Measurements from ENCODE around the gene MOB3B. TPM values are rescaled to one million over a fixed set of nuclear protein-coding genes. Genes with fewer than 3 reads are reported as not detected.

Gene MOB3B
- total RNA-seq, 4 donors from 2014 or later = 16.2 to 23.7 (median 19.7) TPM

- no peaks in the 10 kb centered on the region for H3K9me3 ChIP-seq
- TF ChIP-seq CTCF (IDR thresholded peaks at IDR 0.05) = no peak
- no peak for TF ChIP-seq POLR2A (IDR thresholded peaks at IDR 0.05)
- no peak for TF ChIP-seq EP300 (IDR thresholded peaks at IDR 0.05)
- H3K36me3 ChIP-seq = peaks cover 0 to 5% (median 0%) of the 10 kb centered on the region in 3 donors
- H3K4me3 ChIP-seq = no peak overlapping the region
- peaks cover 0 to 48% (median 8%) of the 10 kb centered on the region in 4 donors for H3K4me1 ChIP-seq
- H3K27ac ChIP-seq = peak overlapping the region; percentile 6 to 82 (median 71)
- no peak for DNase-seq (ENCODE audit: low spot score in 2 of 2)
- WGBS, 2 donors = 70 to 80% methylated on average over 3 of the region's 3 CpGs
- H3K27me3 ChIP-seq = no peaks in the 10 kb centered on the region
Measured at GRCh38 chr9:27534658-27535209, 5.1 kb upstream of the MOB3B start.

GRCh38 chr9:27534131-27534530 lies 4.5 kb upstream of the MOB3B start:
- 9 to 21% methylated on average over 4 of the region's 4 CpGs for WGBS, 2 donors
- H3K4me3 ChIP-seq = no peak overlapping the region
- H3K9me3 ChIP-seq = no peaks in the 10 kb centered on the region
- DNase-seq (ENCODE audit: low spot score in 2 of 2) = no peak
- H3K36me3 ChIP-seq = peaks cover 0 to 5% (median 0%) of the 10 kb centered on the region in 3 donors
- H3K4me1 ChIP-seq = peaks cover 0 to 42% (median 7%) of the 10 kb centered on the region in 4 donors
- peak overlapping the region; percentile 6 to 82 (median 71) for H3K27ac ChIP-seq
- peak; percentile 23 to 70 for TF ChIP-seq EP300 (IDR thresholded peaks at IDR 0.05)
- no peak for TF ChIP-seq CTCF (IDR thresholded peaks at IDR 0.05)
- H3K27me3 ChIP-seq = no peaks in the 10 kb centered on the region

GRCh38 chr9:27533311-27533710 lies 3.7 kb upstream of the MOB3B start:
- peak overlapping the region; percentile 6 to 82 (median 71) for H3K27ac ChIP-seq
- no peaks in the 10 kb centered on the region for H3K9me3 ChIP-seq
- no peak overlapping the region for H3K4me3 ChIP-seq
- DNase-seq (ENCODE audit: low spot score in 2 of 2) = no peak
- peaks cover 0 to 34% (median 3%) of the 10 kb centered on the region in 4 donors for H3K4me1 ChIP-seq
- H3K27me3 ChIP-seq = no peaks in the 10 kb centered on the region
- no peak for TF ChIP-seq EP300 (IDR thresholded peaks at IDR 0.05)
- TF ChIP-seq CTCF (IDR thresholded peaks at IDR 0.05) = no peak
- no peak for TF ChIP-seq POLR2A (IDR thresholded peaks at IDR 0.05)
- peaks cover 0 to 5% (median 0%) of the 10 kb centered on the region in 3 donors for H3K36me3 ChIP-seq
- 82 to 87% methylated on average over 1 of the region's 1 CpG for WGBS, 2 donors

- Histone ChIP-seq H3K36me3 (peaks cover 0 to 5% (median 0%) of the 10 kb centered on the region in 3 donors), H3K4me3 (no peak overlapping the region), H3K9me3 (no peaks in the 10 kb centered on the region), H3K4me1 (peaks cover 0 to 45% (median 7%) of the 10 kb centered on the region in 4 donors), H3K27me3 (no peaks in the 10 kb centered on the region), H3K27ac (no peak overlapping the region)
- WGBS, 2 donors = 50 to 59% methylated on average over 1 of the region's 1 CpG
- DNase-seq (ENCODE audit: low spot score in 2 of 2) = no peak
- no peak for TF ChIP-seq CTCF (IDR thresholded peaks at IDR 0.05)
- TF ChIP-seq EP300 (IDR thresholded peaks at IDR 0.05) = no peak
- no peak for TF ChIP-seq POLR2A (IDR thresholded peaks at IDR 0.05)
Measured at GRCh38 chr9:27532046-27532445, 2.4 kb upstream of the MOB3B start.

GRCh38 chr9:27530915-27531755 lies 1.5 kb upstream of the MOB3B start:
- H3K27ac ChIP-seq = no peak overlapping the region
- H3K27me3 ChIP-seq = no peaks in the 10 kb centered on the region
- peaks cover 0 to 53% (median 8%) of the 10 kb centered on the region in 4 donors for H3K4me1 ChIP-seq
- DNase-seq (ENCODE audit: low spot score in 2 of 2) = no peak
- WGBS, 2 donors = 69 to 71% methylated on average over 4 of the region's 4 CpGs
- H3K9me3 ChIP-seq = no peaks in the 10 kb centered on the region
- no peak overlapping the region for H3K4me3 ChIP-seq
- peaks cover 0 to 5% (median 0%) of the 10 kb centered on the region in 3 donors for H3K36me3 ChIP-seq
- TF ChIP-seq CTCF (IDR thresholded peaks at IDR 0.05) = no peak
